ENCODE measurements around the gene HEATR3.

- TF ChIP-seq EP300 (IDR thresholded peaks at IDR 0.05; ENCODE audit: low read depth): no peak
- no peak for TF ChIP-seq CTCF (IDR thresholded peaks at IDR 0.05)
- TF ChIP-seq POLR2A (IDR thresholded peaks at IDR 0.05): no peak
Observed at GRCh38 chr16:50151322-50151721, 85.6 kb downstream of the HEATR3 start.

Data from transverse colon (tissue), 3 donors.